GM12878 (cell line): ENCODE measurements around the gene PCSK5. TPM values are rescaled to one million over a fixed set of nuclear protein-coding genes. Genes with fewer than 3 reads are reported as not detected.

ENCODE experiments used
- ATAC-seq: fragments of 200-7000 bp; cut with Tn5 transposase; 3 replicates; pipeline ENCODE4 v1.9.1; 2020; ENCODE audit warnings: mild to moderate bottlenecking, moderate library complexity
- BruUV-seq: library from RNA; stranded (reverse); fragments of 400-500 nt; replicated peaks from 2 replicates; lab custom pipeline; 2021; lab: Mats Ljungman, UMichigan
- CTCF ChIA-PET: fragments of 300-600 bp; sonication (Branson Sonifier 250); formaldehyde crosslinking; extraction: SDS; loops from one replicate; lab custom pipeline; 2021; ENCODE audit warnings: inconsistent platforms; lab: Yijun Ruan, JAX
- POLR2A ChIA-PET: fragments of 350-600 bp; formaldehyde crosslinking; extraction: SDS; loops from one replicate; lab custom pipeline; 2021; ENCODE audit warnings: inconsistent platforms; lab: Charles Lee
- RAD21 ChIA-PET: fragments of 300-600 bp; sonication (Branson Sonifier 250); formaldehyde crosslinking; loops from one replicate; lab custom pipeline; 2023; ENCODE audit warnings: antibody characterized with exemption; ENCODE audit not compliant: unreplicated experiment; lab: Charles Lee
- SMC1A ChIA-PET: fragments of 300-600 bp; sonication (Branson Sonifier 250); formaldehyde crosslinking; loops from one replicate; lab custom pipeline; 2023; ENCODE audit not compliant: unreplicated experiment, uncharacterized antibody; lab: Charles Lee
- DNase-seq: peaks from one replicate; pipeline ENCODE4 v3.0.0-alpha.2; 2011; ENCODE audit warnings: low read depth, low spot score
- FAIRE-seq: peaks from 3 replicates; lab custom pipeline; 2011; peaks lifted over from hg19 to GRCh38; lab: Jason Lieb, UNC
- H2AFZ ChIP-seq: 2 replicates; pipeline ENCODE4 v1.6.0; 2011; ENCODE audit warnings: low read depth, low read length, control low read depth; ENCODE audit not compliant: control insufficient read depth
- H3K27ac ChIP-seq: 2 replicates; pipeline ENCODE4 v1.5.1; 2011; ENCODE audit warnings: control low read depth; ENCODE audit not compliant: control insufficient read depth, insufficient read depth
- H3K27me3 ChIP-seq, 2 experiments: replicated peaks in 1 of 2; 2 replicates each; pipeline versions ENCODE4 v1.6.0 to v1.6.1; 2011; ENCODE audit warnings: low read length in 1 of 2; ENCODE audit not compliant: control insufficient read depth in 2 of 2, insufficient read depth in 2 of 2
- H3K36me3 ChIP-seq, 2 experiments: 2 replicates each; pipeline ENCODE4 v1.5.1; 2011; ENCODE audit warnings: low read length in 1 of 2; ENCODE audit not compliant: control insufficient read depth in 2 of 2, insufficient read depth in 2 of 2
- H3K4me1 ChIP-seq: 2 replicates; pipeline ENCODE4 v1.6.1; 2011; ENCODE audit warnings: mild to moderate bottlenecking, low read length, moderate library complexity, mixed read lengths; ENCODE audit not compliant: control insufficient read depth, insufficient read depth
- H3K4me2 ChIP-seq: 2 replicates; pipeline ENCODE4 v1.6.0; 2011; ENCODE audit warnings: control low read depth; ENCODE audit not compliant: control insufficient read depth, insufficient read depth
- H3K4me3 ChIP-seq: fragments of 200-600 bp; sonication (generic); 2 replicates; pipeline ENCODE4 v1.5.1; 2016
- H3K79me2 ChIP-seq: 2 replicates; pipeline ENCODE4 v1.6.0; 2011; ENCODE audit warnings: low read length; ENCODE audit not compliant: control insufficient read depth, insufficient read depth
- H3K9ac ChIP-seq: 2 replicates; pipeline ENCODE4 v1.8.0; 2011; ENCODE audit warnings: low read length, control low read depth, mixed read lengths; ENCODE audit not compliant: control insufficient read depth, insufficient read depth
- H3K9me3 ChIP-seq: replicated peaks from 3 replicates; pipeline ENCODE4 v1.5.1; 2011; ENCODE audit warnings: mild to moderate bottlenecking, low read length; ENCODE audit not compliant: control insufficient read depth, insufficient read depth
- H4K20me1 ChIP-seq: 2 replicates; pipeline ENCODE4 v1.6.0; 2011; ENCODE audit not compliant: control insufficient read depth, insufficient read depth
- EP300 ChIP-seq, 2 experiments: fragments of 150-350 bp in 1 of 2; IDR thresholded peaks; 2 replicates each; pipeline ENCODE4 v1.6.1; 2011 to 2012; ENCODE audit warnings: low read depth in 2 of 2, low read length in 2 of 2, borderline replicate concordance in 1 of 2, improper control_type of control experiment in 1 of 2, inconsistent platforms in 1 of 2; ENCODE audit not compliant: control insufficient read depth in 1 of 2
- IRF4 ChIP-seq: IDR thresholded peaks from 2 replicates; pipeline ENCODE4 v1.6.1; 2011; ENCODE audit warnings: low read depth, low read length
- ZNF687 ChIP-seq: fragments of 450-650 bp; IDR thresholded peaks from 2 replicates; pipeline ENCODE4 v1.6.1; 2017; ENCODE audit warnings: mild to moderate bottlenecking, moderate library complexity
- WGBS: methylation state at CpG from one replicate; pipeline ENCODE4 v1.1.6; 2016; ENCODE audit warnings: low lambda C conversion rate; ENCODE audit not compliant: insufficient replicate concordance, insufficient coverage; ENCODE audit errors: missing lambda C conversion rate; 5-methylcytosine and 5-hydroxymethylcytosine counted together
- in situ Hi-C: fragments of 300-500 bp; cut with MboI; formaldehyde crosslinking; loops from 9 replicates; pipeline ENCODE4 v1.14.3; 2018; ENCODE audit warnings: mixed read lengths
- intact Hi-C: fragments of 100-400 bp; cut with micrococcal nuclease; formaldehyde crosslinking; loops from one replicate; pipeline ENCODE4 v1.14.2; 2022; ENCODE audit not compliant: unreplicated experiment
- polyA plus RNA-seq, 11 experiments: library from polyadenylated mRNA; depleted of rRNA in 4 of 11; unstranded in 6 of 11; stranded (reverse) in 5 of 11; fragments of >200 nt; fragmentation: Nextera tagmentation in 4 of 11; fragmentation: Illumina TruSeq in 1 of 11; extraction: Ambion mirVana in 4 of 11; extraction: Trizol in 1 of 11; gene quantifications; 1 replicate in 1 of 11; 2 replicates in 10 of 11; pipeline versions ENCODE4 v1.2.1 to v1.2.3, GENCODE V29; 2011 to 2016; ENCODE audit warnings: inconsistent platforms in 2 of 11, missing spikeins in 2 of 11, low read depth in 1 of 11
- total RNA-seq, 4 experiments: library from RNA; depleted of rRNA in 3 of 4; stranded (reverse); fragments of >200 nt in 3 of 4; fragmentation: Illumina TruSeq in 1 of 4; extraction: Trizol in 1 of 4; gene quantifications; 2 replicates each; pipeline versions ENCODE4 v1.2.1 to v1.2.3, GENCODE V29; 2013 to 2021

PCSK5 gene
- total and polyA plus RNA-seq, 10 of the 15 experiments (the other 5 are each of a cell fraction or from before 2014, with no cell fraction given): 0.01 to 0.13 (median 0.04) TPM; not detected in 3

- Histone ChIP-seq H3K4me1 (no peaks in the 10 kb centered on the region), H3K27me3 (no peaks in the 10 kb centered on the region; a peak in 1 of 4 replicates), H3K4me3 (no peak overlapping the region), H3K36me3 (no peaks in the 10 kb centered on the region), H3K9me3 (no peaks in the 10 kb centered on the region), H3K79me2 (no peaks in the 10 kb centered on the region), H2AFZ (no peak overlapping the region), H3K9ac (no peak overlapping the region), H4K20me1 (no peaks in the 10 kb centered on the region)
- SMC1A ChIA-PET: no interaction called here
- FAIRE-seq (no peak), DNase-seq (no peak), ATAC-seq (no peak)
- intact Hi-C loops: no loop called here
- WGBS: 41% methylated on average over 7 of the region's 7 CpGs
- in situ Hi-C loops: no loop called here
- RAD21 ChIA-PET: no interaction called here
- CTCF ChIA-PET: no interaction called here
- no peak for TF ChIP-seq EP300 (IDR thresholded peaks at IDR 0.05; ENCODE audit: borderline replicate concordance in 1 of 2, control insufficient read depth in 1 of 2, low read depth in 2 of 2, low read length in 2 of 2)
- TF ChIP-seq ZNF687: no peak
- TF ChIP-seq IRF4: no peak
- TF ChIP-seq, all 136 proteins: peak for 0
- Histone ChIP-seq H3K4me2 (no peak overlapping the region), H3K27ac (no peak overlapping the region)
- POLR2A ChIA-PET: no interaction called here
- BruUV-seq: no TSS peak
Measured at GRCh38 chr9:76257311-76257710, 366.8 kb downstream of the PCSK5 start.
